CD4-positive, alpha-beta T cell (primary cell): ENCODE data around the gene NEGR1. TPM values are rescaled to one million over a fixed set of nuclear protein-coding genes. Genes with fewer than 3 reads are reported as not detected.

Source experiments
- ATAC-seq: fragments of 200-7000 bp; cut with Tn5 transposase; one replicate; pipeline ENCODE4 v1.10.0; 2022; ENCODE audit warnings: mild to moderate bottlenecking; ENCODE audit not compliant: poor library complexity
- CTCF ChIA-PET: fragments of 350-600 bp; sonication (Branson Sonifier 250); formaldehyde crosslinking; loops from one replicate; lab custom pipeline; 2021; ENCODE audit warnings: antibody characterized with exemption, inconsistent platforms; lab: Charles Lee
- POLR2A ChIA-PET: fragments of 350-600 bp; sonication (Branson Sonifier 250); formaldehyde crosslinking; loops from one replicate; lab custom pipeline; 2021; ENCODE audit warnings: antibody characterized with exemption, inconsistent platforms; lab: Charles Lee
- DNase-seq, 14 experiments: peaks; one replicate each; pipeline ENCODE4 v3.0.0-alpha.2; 2013 to 2020; ENCODE audit warnings: mixed read lengths in 2 of 14
- H3K27ac ChIP-seq, 2 donors: one replicate each; pipeline versions ENCODE4 v1.5.1 to v1.7.0; 2013; ENCODE audit warnings: low read length in 2 of 2, low read depth in 1 of 2, mild to moderate bottlenecking in 1 of 2
- H3K27me3 ChIP-seq, 2 experiments: 1 replicate in 1 of 2; 2 replicates in 1 of 2; pipeline versions ENCODE4 v1.6.1 to v1.7.0; 2013; ENCODE audit warnings: low read length in 2 of 2, control low read depth in 1 of 2, mild to moderate bottlenecking in 1 of 2, moderate library complexity in 1 of 2; ENCODE audit not compliant: insufficient read depth in 2 of 2, control insufficient read depth in 1 of 2
- H3K36me3 ChIP-seq: one replicate; pipeline ENCODE4 v1.6.1; 2013; ENCODE audit warnings: low read length, control low read depth; ENCODE audit not compliant: insufficient read depth
- H3K4me1 ChIP-seq: one replicate; pipeline ENCODE4 v1.6.1; 2013; ENCODE audit warnings: low read length, control low read depth; ENCODE audit not compliant: insufficient read depth
- H3K4me3 ChIP-seq: one replicate; pipeline ENCODE4 v1.5.1; 2013; ENCODE audit warnings: mild to moderate bottlenecking, low read length, moderate library complexity
- H3K9me3 ChIP-seq, 2 experiments: 1 replicate in 1 of 2; 2 replicates in 1 of 2; pipeline versions ENCODE4 v1.6.1 to v1.7.0; 2013; ENCODE audit warnings: low read length in 2 of 2, mild to moderate bottlenecking in 2 of 2, control low read depth in 1 of 2, moderate library complexity in 1 of 2; ENCODE audit not compliant: control insufficient read depth in 1 of 2, insufficient read depth in 1 of 2
- H3K27ac Mint-ChIP-seq: one replicate; pipeline ENCODE4 v1.8.0; 2020; ENCODE audit warnings: mixed read lengths
- H3K27me3 Mint-ChIP-seq: one replicate; pipeline ENCODE4 v1.8.0; 2021; ENCODE audit warnings: mixed read lengths
- H3K36me3 Mint-ChIP-seq: one replicate; pipeline ENCODE4 v1.8.0; 2021; ENCODE audit warnings: low read depth, mixed read lengths
- H3K4me1 Mint-ChIP-seq: one replicate; pipeline ENCODE4 v1.8.0; 2021; ENCODE audit warnings: low read depth, mixed read lengths
- H3K4me3 Mint-ChIP-seq: one replicate; pipeline ENCODE4 v1.8.0; 2020; ENCODE audit warnings: mild to moderate bottlenecking, mixed read lengths
- H3K9me3 Mint-ChIP-seq: one replicate; pipeline ENCODE4 v1.8.0; 2020; ENCODE audit warnings: mixed read lengths
- CTCF ChIP-seq: fragments of 200-600 bp; IDR thresholded peaks from one replicate; pipeline ENCODE4 v1.8.0; 2022; ENCODE audit warnings: antibody characterized with exemption, mild to moderate bottlenecking
- intact Hi-C, 2 experiments: fragments of 100-400 bp; cut with DNase I in 1 of 2; cut with micrococcal nuclease in 1 of 2; formaldehyde crosslinking; loops; one replicate each; pipeline versions ENCODE4 v1.15.1 to v1.9.0; 2023 to 2025; cut with DNase I, micrococcal nuclease
- total RNA-seq, 174 experiments: library from RNA in 2 of 174; stranded (reverse) in 2 of 174; gene quantifications; one replicate each; pipeline ENCODE4 v1.2.3 and lab custom pipeline; 2021 to 2026

Gene NEGR1
- total RNA-seq, 2 experiments from 2014 or later = 0.03 TPM

- Histone ChIP-seq H3K36me3 (no peaks in the 10 kb centered on the region), H3K4me1 (no peaks in the 10 kb centered on the region), H3K9me3 (no peaks in the 10 kb centered on the region), H3K27me3 (no peaks in the 10 kb centered on the region), H3K4me3 (no peak overlapping the region), H3K27ac (no peak overlapping the region)
- TF ChIP-seq CTCF = no peak
- peaks cover 6% of the 10 kb centered on the region for H3K9me3 Mint-ChIP-seq
- H3K4me1 Mint-ChIP-seq = no peaks in the 10 kb centered on the region
- H3K27ac Mint-ChIP-seq = no peak overlapping the region
- ChIA-PET CTCF (no interaction called here), POLR2A (no interaction called here)
- ATAC-seq = no peak
- H3K36me3 Mint-ChIP-seq = no peaks in the 10 kb centered on the region
- H3K27me3 Mint-ChIP-seq = no peaks in the 10 kb centered on the region
- intact Hi-C loops = no loop called here
- no peak for DNase-seq
- H3K4me3 Mint-ChIP-seq = no peak overlapping the region
Observed at GRCh38 chr1:71859806-71860205, 422.5 kb downstream of the NEGR1 start.

- Mint-ChIP-seq H3K9me3 (peaks cover 2% of the 10 kb centered on the region), H3K27ac (no peak overlapping the region), H3K27me3 (no peaks in the 10 kb centered on the region), H3K4me3 (no peak overlapping the region), H3K4me1 (no peaks in the 10 kb centered on the region), H3K36me3 (no peaks in the 10 kb centered on the region)
- no peaks in the 10 kb centered on the region for H3K27me3 ChIP-seq
- TF ChIP-seq CTCF = no peak
- ChIA-PET POLR2A (no interaction called here), CTCF (interaction anchor here (0.7 to 0.9 kb wide), 2 partner anchors 9 to 166 kb away, joined by 3 read pairs; no protein-coding TSS in a partner anchor)
- H3K4me1 ChIP-seq = no peaks in the 10 kb centered on the region
- DNase-seq (no peak), ATAC-seq (no peak)
- intact Hi-C loops = no loop called here
- no peaks in the 10 kb centered on the region for H3K36me3 ChIP-seq
- H3K27ac ChIP-seq = no peak overlapping the region
- no peaks in the 10 kb centered on the region for H3K9me3 ChIP-seq
- H3K4me3 ChIP-seq = no peak overlapping the region
Observed at GRCh38 chr1:71857862-71858261, 424.5 kb downstream of the NEGR1 start.

GRCh38 chr1:71853360-71853759, 429.0 kb downstream of the NEGR1 start:
- Histone ChIP-seq H3K9me3 (peaks cover 0 to 4% of the 10 kb centered on the region in 2 experiments), H3K4me1 (no peaks in the 10 kb centered on the region), H3K27me3 (no peaks in the 10 kb centered on the region), H3K4me3 (no peak overlapping the region), H3K27ac (no peak overlapping the region), H3K36me3 (no peaks in the 10 kb centered on the region)
- no peak for TF ChIP-seq CTCF
- CTCF ChIA-PET = no interaction called here
- POLR2A ChIA-PET = no interaction called here
- H3K36me3 Mint-ChIP-seq = no peaks in the 10 kb centered on the region
- DNase-seq (no peak), ATAC-seq (no peak)
- no peaks in the 10 kb centered on the region for H3K27me3 Mint-ChIP-seq
- H3K9me3 Mint-ChIP-seq = no peaks in the 10 kb centered on the region
- no peak overlapping the region for H3K27ac Mint-ChIP-seq
- intact Hi-C loops = no loop called here
- H3K4me1 Mint-ChIP-seq = no peaks in the 10 kb centered on the region
- H3K4me3 Mint-ChIP-seq = no peak overlapping the region
